GM23338 (cell line): ENCODE measurements around the gene FAM120A. TPM values are rescaled to one million over a fixed set of nuclear protein-coding genes. Genes with fewer than 3 reads are reported as not detected.

Source experiments
- ATAC-seq: fragments of 200-7000 bp; cut with Tn5 transposase; 3 replicates; pipeline ENCODE4 v1.9.1; 2020
- DNase-seq: peaks from one replicate; pipeline ENCODE4 v3.0.0-alpha.2; 2015; ENCODE audit warnings: low spot score
- H2AFZ ChIP-seq: fragments of 200-600 bp; sonication (generic); 2 replicates; pipeline ENCODE4 v1.8.0; 2016; ENCODE audit warnings: antibody characterized with exemption, mild to moderate bottlenecking, moderate library complexity
- H3F3A ChIP-seq: fragments of 200-600 bp; sonication (generic); replicated peaks from 2 replicates; pipeline ENCODE4 v1.8.0; 2017; ENCODE audit warnings: antibody characterized with exemption, mixed run types, low read depth
- H3K27ac ChIP-seq: fragments of 200-600 bp; sonication (generic); 2 replicates; pipeline ENCODE4 v1.6.1; 2016; ENCODE audit warnings: low read depth
- H3K27me3 ChIP-seq: fragments of 200-600 bp; sonication (generic); 2 replicates; pipeline ENCODE4 v1.8.0; 2016; ENCODE audit warnings: mild to moderate bottlenecking, mixed run types, moderate library complexity; ENCODE audit not compliant: insufficient read depth
- H3K36me3 ChIP-seq: fragments of 200-600 bp; sonication (generic); 2 replicates; pipeline ENCODE4 v1.8.0; 2016; ENCODE audit warnings: mild to moderate bottlenecking; ENCODE audit not compliant: insufficient read depth
- H3K4me1 ChIP-seq: fragments of 200-600 bp; sonication (generic); 2 replicates; pipeline ENCODE4 v1.8.0; 2016; ENCODE audit warnings: mild to moderate bottlenecking, moderate library complexity; ENCODE audit not compliant: insufficient read depth
- H3K4me2 ChIP-seq: fragments of 200-600 bp; sonication (generic); 2 replicates; pipeline ENCODE4 v1.7.1; 2017; ENCODE audit warnings: mixed run types
- H3K4me3 ChIP-seq: fragments of 200-600 bp; sonication (generic); 2 replicates; pipeline ENCODE4 v1.6.1; 2016; ENCODE audit warnings: mixed run types
- H3K79me2 ChIP-seq: fragments of 200-600 bp; sonication (generic); replicated peaks from 2 replicates; pipeline ENCODE4 v1.8.0; 2017; ENCODE audit warnings: mild to moderate bottlenecking; ENCODE audit not compliant: insufficient read depth
- H3K9me2 ChIP-seq: fragments of 200-600 bp; sonication (generic); 2 replicates; pipeline ENCODE4 v1.8.0; 2017; ENCODE audit not compliant: insufficient read depth
- H4K20me1 ChIP-seq: fragments of 200-600 bp; sonication (generic); replicated peaks from 2 replicates; pipeline ENCODE4 v1.8.0; 2017; ENCODE audit warnings: mild to moderate bottlenecking; ENCODE audit not compliant: insufficient read depth
- H3K27ac Mint-ChIP-seq: 2 replicates; pipeline ENCODE4 v1.8.0; 2020; ENCODE audit warnings: inconsistent platforms, mild to moderate bottlenecking, moderate library complexity, mixed read lengths
- H3K27me3 Mint-ChIP-seq: 3 replicates; pipeline ENCODE4 v1.8.0; 2022; ENCODE audit warnings: low read depth, mild to moderate bottlenecking, moderate library complexity, mixed read lengths, inconsistent platforms; ENCODE audit not compliant: insufficient read depth, poor library complexity
- H3K36me3 Mint-ChIP-seq: 3 replicates; pipeline ENCODE4 v1.8.0; 2021; ENCODE audit warnings: low read depth, mild to moderate bottlenecking, inconsistent platforms, moderate library complexity, mixed read lengths
- H3K4me1 Mint-ChIP-seq: 3 replicates; pipeline ENCODE4 v1.8.0; 2020; ENCODE audit warnings: mild to moderate bottlenecking, inconsistent platforms, mixed read lengths
- H3K4me3 Mint-ChIP-seq: 3 replicates; pipeline ENCODE4 v1.8.0; 2021; ENCODE audit warnings: moderate library complexity, mild to moderate bottlenecking, inconsistent platforms, mixed read lengths
- H3K9me3 Mint-ChIP-seq: 3 replicates; pipeline ENCODE4 v1.8.0; 2020; ENCODE audit warnings: moderate library complexity, mild to moderate bottlenecking, inconsistent platforms, mixed read lengths
- CREB1 ChIP-seq: fragments of 250-450 bp; sonication (Bioruptor Pico); IDR thresholded peaks from 2 replicates; pipeline ENCODE4 v1.5.0; 2020; ENCODE audit warnings: low read depth, mild to moderate bottlenecking, moderate library complexity
- EZH2 ChIP-seq: fragments of 200-600 bp; sonication (generic); IDR thresholded peaks from one replicate; pipeline ENCODE4 v1.8.0; 2017; ENCODE audit warnings: antibody characterized with exemption, mild to moderate bottlenecking, low read depth; ENCODE audit not compliant: unreplicated experiment
- NANOG ChIP-seq: IDR thresholded peaks from 2 replicates; pipeline ENCODE4 v1.6.1; 2016; ENCODE audit warnings: antibody characterized with exemption, borderline replicate concordance
- POLR2AphosphoS5 ChIP-seq: IDR thresholded peaks from 2 replicates; pipeline ENCODE4 v1.6.1; 2016; ENCODE audit warnings: antibody characterized with exemption, low read depth
- STAT1 ChIP-seq: IDR thresholded peaks from one replicate; pipeline ENCODE4 v1.6.1; 2016; ENCODE audit warnings: antibody characterized with exemption; ENCODE audit not compliant: unreplicated experiment
- ZNF114 ChIP-seq: fragments of 250-450 bp; sonication (Bioruptor Pico); IDR thresholded peaks from 2 replicates; pipeline ENCODE4 v1.5.0; 2020; ENCODE audit warnings: mild to moderate bottlenecking, moderate library complexity
- polyA plus RNA-seq: library from polyadenylated mRNA; unstranded; fragments of >200 nt; fragmentation: Nextera tagmentation; extraction: Ambion mirVana; gene quantifications from 2 replicates; pipeline ENCODE4 v1.2.1, GENCODE V29; 2016
- total RNA-seq: library from RNA; depleted of rRNA; stranded (reverse); fragments of >200 nt; shearing (Covaris generic); gene quantifications from 2 replicates; pipeline ENCODE4 v1.2.3, GENCODE V29; 2014
- TF ChIP-seq, protein P1 (sequence below): fragments of 250-450 bp; sonication (Bioruptor Pico); IDR thresholded peaks from 2 replicates; pipeline ENCODE4 v1.5.0; 2020; ENCODE audit warnings: mild to moderate bottlenecking, moderate library complexity
- TF ChIP-seq, protein P2 (sequence below): IDR thresholded peaks from 2 replicates; pipeline ENCODE4 v1.6.1; 2016; ENCODE audit warnings: antibody characterized with exemption

FAM120A gene
- total and polyA plus RNA-seq, 2 experiments from 2014 or later = 28.2 to 52.5 TPM

DNA sequence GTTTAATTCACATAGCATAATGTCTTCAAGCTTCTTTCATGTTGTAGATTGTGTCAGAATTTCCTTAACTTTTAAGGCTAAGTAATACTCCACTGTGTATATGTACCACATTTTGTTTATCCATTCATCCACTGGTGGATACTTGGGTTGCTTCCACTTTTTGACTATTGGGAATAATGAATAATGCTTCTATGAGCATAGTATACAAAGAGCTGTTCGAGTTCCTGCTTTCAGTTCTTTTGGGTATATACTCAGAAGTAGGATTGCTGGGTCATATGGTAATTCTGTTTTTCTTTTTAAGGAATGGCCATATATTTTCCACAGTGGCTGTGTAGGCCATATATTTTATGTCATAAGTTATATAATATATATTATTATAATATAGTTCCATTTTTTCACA lies 5.5 kb downstream of the FAM120A start (continued):
- TF ChIP-seq, protein P1, sequence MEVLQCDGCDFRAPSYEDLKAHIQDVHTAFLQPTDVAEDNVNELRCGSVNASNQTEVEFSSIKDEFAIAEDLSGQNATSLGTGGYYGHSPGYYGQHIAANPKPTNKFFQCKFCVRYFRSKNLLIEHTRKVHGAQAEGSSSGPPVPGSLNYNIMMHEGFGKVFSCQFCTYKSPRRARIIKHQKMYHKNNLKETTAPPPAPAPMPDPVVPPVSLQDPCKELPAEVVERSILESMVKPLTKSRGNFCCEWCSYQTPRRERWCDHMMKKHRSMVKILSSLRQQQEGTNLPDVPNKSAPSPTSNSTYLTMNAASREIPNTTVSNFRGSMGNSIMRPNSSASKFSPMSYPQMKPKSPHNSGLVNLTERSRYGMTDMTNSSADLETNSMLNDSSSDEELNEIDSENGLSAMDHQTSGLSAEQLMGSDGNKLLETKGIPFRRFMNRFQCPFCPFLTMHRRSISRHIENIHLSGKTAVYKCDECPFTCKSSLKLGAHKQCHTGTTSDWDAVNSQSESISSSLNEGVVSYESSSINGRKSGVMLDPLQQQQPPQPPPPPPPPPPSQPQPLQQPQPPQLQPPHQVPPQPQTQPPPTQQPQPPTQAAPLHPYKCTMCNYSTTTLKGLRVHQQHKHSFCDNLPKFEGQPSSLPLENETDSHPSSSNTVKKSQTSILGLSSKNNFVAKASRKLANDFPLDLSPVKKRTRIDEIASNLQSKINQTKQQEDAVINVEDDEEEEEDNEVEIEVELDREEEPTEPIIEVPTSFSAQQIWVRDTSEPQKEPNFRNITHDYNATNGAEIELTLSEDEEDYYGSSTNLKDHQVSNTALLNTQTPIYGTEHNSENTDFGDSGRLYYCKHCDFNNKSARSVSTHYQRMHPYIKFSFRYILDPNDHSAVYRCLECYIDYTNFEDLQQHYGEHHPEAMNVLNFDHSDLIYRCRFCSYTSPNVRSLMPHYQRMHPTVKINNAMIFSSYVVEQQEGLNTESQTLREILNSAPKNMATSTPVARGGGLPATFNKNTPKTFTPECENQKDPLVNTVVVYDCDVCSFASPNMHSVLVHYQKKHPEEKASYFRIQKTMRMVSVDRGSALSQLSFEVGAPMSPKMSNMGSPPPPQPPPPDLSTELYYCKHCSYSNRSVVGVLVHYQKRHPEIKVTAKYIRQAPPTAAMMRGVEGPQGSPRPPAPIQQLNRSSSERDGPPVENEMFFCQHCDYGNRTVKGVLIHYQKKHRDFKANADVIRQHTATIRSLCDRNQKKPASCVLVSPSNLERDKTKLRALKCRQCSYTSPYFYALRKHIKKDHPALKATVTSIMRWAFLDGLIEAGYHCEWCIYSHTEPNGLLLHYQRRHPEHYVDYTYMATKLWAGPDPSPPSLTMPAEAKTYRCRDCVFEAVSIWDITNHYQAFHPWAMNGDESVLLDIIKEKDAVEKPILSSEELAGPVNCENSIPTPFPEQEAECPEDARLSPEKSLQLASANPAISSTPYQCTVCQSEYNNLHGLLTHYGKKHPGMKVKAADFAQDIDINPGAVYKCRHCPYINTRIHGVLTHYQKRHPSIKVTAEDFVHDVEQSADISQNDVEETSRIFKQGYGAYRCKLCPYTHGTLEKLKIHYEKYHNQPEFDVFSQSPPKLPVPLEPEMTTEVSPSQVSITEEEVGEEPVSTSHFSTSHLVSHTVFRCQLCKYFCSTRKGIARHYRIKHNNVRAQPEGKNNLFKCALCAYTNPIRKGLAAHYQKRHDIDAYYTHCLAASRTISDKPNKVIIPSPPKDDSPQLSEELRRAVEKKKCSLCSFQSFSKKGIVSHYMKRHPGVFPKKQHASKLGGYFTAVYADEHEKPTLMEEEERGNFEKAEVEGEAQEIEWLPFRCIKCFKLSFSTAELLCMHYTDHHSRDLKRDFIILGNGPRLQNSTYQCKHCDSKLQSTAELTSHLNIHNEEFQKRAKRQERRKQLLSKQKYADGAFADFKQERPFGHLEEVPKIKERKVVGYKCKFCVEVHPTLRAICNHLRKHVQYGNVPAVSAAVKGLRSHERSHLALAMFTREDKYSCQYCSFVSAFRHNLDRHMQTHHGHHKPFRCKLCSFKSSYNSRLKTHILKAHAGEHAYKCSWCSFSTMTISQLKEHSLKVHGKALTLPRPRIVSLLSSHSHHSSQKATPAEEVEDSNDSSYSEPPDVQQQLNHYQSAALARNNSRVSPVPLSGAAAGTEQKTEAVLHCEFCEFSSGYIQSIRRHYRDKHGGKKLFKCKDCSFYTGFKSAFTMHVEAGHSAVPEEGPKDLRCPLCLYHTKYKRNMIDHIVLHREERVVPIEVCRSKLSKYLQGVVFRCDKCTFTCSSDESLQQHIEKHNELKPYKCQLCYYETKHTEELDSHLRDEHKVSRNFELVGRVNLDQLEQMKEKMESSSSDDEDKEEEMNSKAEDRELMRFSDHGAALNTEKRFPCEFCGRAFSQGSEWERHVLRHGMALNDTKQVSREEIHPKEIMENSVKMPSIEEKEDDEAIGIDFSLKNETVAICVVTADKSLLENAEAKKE (CRISPR knock-in tag) = no peak
- no peak for TF ChIP-seq NANOG
- no peak for TF ChIP-seq ZNF114
- TF ChIP-seq, protein P2, sequence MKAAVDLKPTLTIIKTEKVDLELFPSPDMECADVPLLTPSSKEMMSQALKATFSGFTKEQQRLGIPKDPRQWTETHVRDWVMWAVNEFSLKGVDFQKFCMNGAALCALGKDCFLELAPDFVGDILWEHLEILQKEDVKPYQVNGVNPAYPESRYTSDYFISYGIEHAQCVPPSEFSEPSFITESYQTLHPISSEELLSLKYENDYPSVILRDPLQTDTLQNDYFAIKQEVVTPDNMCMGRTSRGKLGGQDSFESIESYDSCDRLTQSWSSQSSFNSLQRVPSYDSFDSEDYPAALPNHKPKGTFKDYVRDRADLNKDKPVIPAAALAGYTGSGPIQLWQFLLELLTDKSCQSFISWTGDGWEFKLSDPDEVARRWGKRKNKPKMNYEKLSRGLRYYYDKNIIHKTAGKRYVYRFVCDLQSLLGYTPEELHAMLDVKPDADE = no peak
- TF ChIP-seq STAT1 = no peak
- TF ChIP-seq EZH2 = no peak

DNA sequence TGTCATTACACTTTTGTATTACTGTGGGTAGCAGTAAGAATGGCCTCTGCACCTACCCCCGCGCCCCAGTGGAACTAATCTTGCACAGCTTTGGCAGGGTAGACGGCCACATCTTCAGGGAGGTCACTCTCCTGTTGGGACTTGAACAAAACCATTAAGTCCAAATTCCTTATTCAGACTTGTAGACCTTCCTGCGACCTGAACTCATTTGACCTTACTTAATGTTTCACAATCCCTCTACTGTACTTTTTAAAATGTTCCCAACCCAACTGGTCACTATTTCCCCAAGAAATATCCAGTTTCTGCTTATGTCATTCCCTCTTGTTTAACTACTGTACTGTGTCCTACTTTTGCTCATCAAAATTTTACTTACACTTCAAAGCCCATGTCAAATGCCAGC lies 7.2 kb downstream of the FAM120A start:
- Histone ChIP-seq H3K27ac (0 out of 2 replicates have a peak overlapping the region, but pooled peaks have one; percentile 30), H3K4me1 (peaks cover 65% of the 10 kb centered on the region), H3K4me2 (no peak overlapping the region), H2AFZ (no peak overlapping the region), H3F3A (no peaks in the 10 kb centered on the region), H4K20me1 (peaks cover 30% of the 10 kb centered on the region), H3K36me3 (no peaks in the 10 kb centered on the region), H3K79me2 (peaks cover 100% of the 10 kb centered on the region), H3K9me2 (no peaks in the 10 kb centered on the region), H3K4me3 (no peak overlapping the region), H3K27me3 (no peaks in the 10 kb centered on the region)
- Mint-ChIP-seq H3K27ac (peak overlapping the region; percentile 10; the same call in 1 of the 2 replicates), H3K27me3 (no peaks in the 10 kb centered on the region), H3K36me3 (peaks cover 5% of the 10 kb centered on the region; the same call in 1 of the 3 replicates), H3K4me1 (peaks cover 70% of the 10 kb centered on the region), H3K9me3 (no peaks in the 10 kb centered on the region), H3K4me3 (no peak overlapping the region)
- no peak for DNase-seq
- no peak for ATAC-seq
- TF ChIP-seq NANOG = no peak
- TF ChIP-seq CREB1 (CRISPR knock-in tag) = no peak
- TF ChIP-seq POLR2AphosphoS5 = no peak
- TF ChIP-seq, protein P1 (CRISPR knock-in tag) = no peak
